ENCODE data around the gene FMNL2.

Gene FMNL2

DNA sequence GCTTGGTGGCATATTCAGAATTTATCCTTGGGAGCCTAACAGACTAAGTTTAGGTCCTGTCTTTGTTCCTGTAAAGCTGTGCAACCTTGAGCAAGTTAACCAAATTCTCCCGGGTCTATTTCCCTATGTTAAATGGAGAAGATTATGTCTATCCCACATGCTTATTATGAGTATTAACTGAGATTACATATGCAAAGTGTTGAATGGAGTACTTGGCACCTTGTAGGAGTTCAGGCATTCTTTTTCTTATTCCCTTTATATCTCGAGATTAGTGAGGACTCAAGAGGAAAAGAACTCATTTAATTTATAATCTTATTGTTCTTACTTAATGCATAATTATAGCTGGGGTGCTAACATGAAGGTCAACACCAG lies 184.6 kb downstream of the FMNL2 start:
- no peak for DNase-seq (ENCODE audit: low spot score)

DNA sequence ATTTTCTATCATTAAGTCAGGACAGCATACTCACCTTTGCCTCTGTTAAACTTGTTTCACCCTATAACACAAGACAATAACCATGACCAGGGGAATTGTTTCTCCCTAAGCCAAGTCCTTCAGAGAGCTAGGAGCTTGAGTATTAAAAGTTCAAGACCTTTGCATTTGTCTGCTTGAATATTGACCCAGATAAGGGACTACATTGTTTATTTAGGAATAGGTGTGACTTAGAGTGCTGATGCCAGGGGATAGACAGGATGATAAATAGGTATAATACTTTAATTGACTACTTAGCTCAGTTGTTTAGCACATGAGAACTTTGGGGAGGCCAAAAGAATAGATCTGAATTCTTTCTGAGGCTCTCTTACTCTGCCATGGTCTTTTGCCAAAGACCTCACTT lies 185.8 kb downstream of the FMNL2 start:
- no peak for DNase-seq (ENCODE audit: low spot score)

DNA sequence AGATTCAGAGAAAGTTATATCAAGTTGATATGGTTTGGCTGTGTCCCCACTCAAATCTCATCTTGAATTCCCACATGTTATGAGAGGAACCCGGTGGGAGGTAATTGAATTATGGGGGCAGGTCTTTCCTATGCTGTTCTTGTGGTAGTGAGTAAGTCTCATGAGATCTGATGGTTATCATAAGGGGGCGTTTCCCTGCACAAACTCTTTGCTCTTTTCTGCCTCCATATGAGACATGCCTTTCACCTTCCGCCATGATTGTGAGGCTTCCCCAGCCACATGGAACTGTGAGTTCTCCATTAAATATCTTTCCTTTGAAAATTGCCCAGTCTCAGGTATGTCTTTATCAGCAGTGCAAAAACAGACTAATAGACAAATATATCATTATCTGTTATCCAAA lies 187.5 kb downstream of the FMNL2 start:
- DNase-seq (ENCODE audit: low spot score): peak; percentile 16

DNA sequence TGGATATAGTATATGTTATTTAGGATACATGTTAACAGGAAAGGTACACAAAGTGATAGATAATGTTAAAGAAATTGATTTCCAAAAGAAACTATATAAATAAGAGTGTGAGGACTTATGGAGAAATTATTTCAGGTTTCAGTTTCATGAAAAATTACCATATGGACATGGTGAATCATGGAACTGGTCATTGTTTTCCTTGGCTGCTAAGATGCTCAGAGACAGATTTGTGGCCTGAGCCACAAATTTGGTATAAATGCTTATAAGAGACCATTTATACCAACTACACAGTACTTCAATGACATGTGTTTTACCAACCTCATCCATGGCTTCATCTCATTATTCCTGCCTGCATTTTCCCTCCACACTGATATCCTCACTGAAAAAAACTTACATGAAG lies 188.1 kb downstream of the FMNL2 start:
- DNase-seq (ENCODE audit: low spot score): no peak

DNA sequence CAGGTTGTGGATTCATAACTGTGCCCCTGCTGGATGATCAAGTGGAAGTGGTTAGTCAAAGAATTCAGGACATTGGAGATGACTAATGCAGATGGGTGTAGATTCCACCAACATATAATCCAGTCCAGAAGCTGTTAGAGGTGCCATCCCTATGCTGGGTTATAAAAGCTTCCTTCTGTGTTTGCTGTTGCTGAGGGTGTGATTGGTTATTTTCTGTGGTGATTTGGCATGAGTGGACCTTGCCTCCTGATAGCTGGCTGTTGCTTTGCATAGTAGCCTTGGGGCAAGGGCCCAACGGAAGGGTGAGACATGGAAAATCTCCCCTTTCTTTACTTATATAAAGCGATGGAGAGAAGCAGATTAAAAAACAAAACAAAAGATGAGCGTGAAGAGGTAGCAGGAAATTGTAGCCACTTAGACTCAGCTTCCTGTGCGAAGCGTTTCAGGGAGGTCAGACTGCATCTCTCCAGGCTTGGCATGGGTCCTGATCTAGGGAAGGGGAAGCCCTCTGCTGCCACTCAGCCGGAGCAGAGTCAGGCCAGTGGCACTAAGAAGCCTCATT lies 190.4 kb downstream of the FMNL2 start:
- DNase-seq (ENCODE audit: low spot score): no peak

DNA sequence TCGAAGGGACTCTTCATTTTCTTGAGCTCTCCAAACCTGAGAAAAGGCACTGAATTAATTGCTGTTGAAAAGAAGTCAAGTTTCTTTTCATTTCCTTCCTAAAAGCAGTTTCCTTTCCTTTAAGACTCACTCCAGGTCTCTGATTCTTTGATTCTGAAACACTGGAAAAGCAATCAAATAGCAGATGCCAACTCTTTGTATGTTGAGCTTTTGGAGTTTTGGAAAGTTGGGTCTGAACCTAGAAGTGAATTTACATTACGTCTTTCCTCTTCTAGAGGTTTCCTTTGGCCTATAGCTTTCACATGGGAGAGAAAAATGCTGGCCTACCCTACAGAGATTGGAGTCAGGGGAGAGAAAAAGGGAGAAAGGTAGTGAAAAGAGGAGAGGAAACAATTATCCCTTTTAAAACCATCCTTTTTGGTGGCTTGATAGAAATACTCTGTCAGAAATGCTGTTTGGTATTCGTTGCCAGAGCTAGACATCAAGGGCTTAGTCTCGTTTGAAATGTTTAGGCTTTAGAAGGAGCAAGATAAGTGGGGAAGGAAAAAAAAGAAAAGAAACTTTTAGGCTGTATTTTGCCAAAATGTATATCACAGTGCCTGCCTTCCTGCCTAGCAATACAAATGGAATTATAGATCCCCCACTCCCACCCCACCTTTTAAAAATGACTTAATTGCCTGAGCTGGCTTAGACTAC lies 194.6 kb downstream of the FMNL2 start:
- DNase-seq (ENCODE audit: low spot score): no peak

DNA sequence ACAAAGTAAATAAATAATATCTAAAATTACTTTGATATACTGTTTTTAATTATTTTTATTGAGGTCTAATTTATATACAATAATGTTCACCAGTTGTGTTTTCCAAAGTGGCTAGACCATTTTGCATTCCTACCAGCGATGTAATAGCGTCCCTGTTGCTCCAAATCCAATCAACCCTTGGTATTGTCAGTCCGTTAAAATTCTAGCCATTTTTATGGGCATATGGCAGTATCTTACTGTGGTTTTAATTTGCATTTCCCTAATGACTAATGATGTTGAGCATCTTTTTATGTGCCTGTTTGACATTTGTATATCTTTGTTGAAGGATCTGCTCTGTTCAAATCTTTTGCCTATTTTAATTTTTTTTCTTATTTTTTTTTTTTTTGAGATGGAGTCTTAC lies 197.3 kb downstream of the FMNL2 start:
- DNase-seq (ENCODE audit: low spot score): no peak

DNA sequence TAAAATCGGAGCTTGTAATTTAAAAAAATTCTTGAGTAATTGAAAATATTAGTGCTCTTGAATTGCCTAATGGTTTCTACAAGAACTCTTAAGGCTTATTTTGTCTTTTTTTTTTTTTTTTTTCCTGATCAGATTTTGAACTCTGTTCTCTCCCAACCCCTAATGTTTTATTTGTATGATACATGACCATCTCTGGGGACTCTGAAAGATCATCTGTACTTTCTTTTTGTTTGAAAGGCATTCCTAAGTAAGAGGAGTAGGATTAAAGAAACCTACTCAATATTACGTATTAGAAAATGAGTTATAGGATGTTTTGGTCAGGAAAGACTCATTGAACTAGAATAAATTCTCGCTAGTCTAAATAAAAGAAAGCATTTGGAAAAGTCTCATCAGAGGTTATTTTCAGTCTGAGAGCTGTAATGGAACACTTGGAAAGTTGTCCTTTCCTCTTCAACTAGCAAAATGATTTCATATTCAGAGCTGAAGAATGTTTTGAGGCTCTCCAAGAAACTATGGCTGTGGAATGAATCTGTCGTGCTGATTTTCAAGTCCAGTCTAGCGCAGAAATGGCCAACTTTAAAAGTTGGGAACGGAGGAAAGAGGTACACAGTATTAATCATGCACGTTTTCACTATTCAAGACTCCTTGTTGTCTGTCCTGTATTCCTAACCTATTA lies 199.6 kb downstream of the FMNL2 start:
- no peak for DNase-seq (ENCODE audit: low spot score)

DNA sequence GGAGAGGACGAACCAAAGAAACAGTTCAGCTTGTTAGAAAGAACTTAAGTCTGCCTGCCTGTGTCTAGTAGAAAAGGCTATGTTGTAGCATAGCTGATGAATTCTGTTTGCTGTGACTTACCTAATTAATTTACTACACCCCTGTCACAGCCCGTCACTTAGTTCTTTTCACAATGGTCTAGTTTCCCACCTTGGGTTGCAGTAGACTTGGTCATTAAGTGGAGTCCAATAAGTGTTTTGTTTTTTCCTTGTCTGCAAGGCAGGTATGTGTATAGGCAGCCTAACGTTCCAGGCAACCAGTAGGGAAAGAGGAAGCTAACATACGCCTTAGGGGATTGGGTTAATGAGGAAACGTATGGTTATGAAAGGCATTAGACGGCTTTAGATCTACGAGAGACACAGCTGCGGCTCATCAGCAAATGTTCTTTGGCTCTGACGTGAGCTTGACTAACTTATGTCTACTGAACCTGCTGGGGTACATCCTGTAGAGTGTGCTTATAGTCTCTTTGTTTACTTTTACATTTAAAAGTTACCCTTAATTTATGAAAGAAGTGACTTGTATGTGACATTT lies 202.2 kb downstream of the FMNL2 start:
- DNase-seq (ENCODE audit: low spot score): no peak

DNA sequence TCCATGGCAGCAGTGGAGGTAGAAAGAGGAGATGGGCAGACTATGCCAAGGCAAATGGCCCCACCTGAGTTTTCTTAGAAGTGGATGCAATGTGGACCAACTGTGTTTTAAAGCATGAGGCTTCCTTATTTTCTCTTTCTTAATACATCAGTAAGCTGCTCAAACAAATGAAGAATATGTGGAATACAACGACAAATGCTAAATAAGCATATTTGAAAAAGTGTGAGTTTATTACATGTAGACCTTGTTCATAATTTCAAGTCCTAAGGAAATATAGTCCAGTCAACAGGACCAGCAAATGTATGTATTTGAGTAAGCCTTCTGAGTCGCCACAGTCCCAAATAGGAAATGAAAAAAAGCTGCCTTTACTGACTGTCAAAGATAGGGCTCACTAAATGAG lies 204.4 kb downstream of the FMNL2 start:
- no peak for DNase-seq (ENCODE audit: low spot score)

DNA sequence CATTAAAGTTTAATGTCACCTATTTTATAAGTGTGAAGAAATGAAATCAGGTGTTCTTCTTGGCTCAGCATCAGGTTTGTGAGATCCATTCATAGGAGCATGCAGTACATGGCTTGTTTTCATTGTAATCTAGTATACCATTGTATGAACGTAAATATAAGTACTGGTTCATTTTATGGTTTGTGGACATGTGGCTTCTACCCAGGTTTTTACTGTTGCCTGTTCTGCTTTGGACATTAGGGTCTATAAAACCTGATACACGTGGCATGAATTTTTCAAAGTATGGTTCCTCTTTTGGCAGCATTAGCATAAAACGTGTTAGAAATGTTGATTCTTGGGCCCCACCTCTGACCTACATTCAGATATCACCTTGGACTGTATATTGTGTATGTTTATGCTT lies 206.7 kb downstream of the FMNL2 start:
- DNase-seq (ENCODE audit: low spot score): no peak

DNA sequence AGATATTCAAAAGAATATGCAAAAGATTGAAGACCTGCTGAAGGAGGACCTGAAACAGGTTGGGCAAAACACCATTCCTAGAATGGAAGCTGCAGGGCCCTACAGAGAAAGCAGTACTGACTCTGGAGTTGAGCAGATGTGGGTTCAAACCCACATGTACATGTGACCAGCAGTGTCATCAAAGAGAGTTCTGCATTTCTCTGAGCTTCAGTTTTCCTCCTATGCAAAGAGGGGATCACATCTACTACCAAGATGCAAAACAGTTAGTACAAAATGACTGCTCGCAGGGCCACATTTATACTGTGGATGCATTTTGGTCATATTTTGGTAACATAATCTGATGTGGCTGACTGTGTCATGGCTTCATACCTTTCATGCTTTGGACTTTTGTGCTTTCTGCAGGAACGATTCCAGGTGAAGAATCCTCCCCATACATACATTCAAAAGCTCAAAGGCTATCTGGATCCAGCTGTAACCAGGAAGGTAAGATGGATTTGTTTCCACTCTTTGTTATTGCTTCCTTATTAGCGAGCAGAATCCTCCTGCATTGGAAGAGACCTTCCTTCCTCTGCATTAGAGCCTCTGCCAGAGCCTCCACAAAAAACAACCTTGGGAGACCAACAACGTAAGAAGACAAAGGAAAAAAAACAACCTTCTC lies 207.5 kb downstream of the FMNL2 start:
- DNase-seq (ENCODE audit: low spot score): no peak

DNA sequence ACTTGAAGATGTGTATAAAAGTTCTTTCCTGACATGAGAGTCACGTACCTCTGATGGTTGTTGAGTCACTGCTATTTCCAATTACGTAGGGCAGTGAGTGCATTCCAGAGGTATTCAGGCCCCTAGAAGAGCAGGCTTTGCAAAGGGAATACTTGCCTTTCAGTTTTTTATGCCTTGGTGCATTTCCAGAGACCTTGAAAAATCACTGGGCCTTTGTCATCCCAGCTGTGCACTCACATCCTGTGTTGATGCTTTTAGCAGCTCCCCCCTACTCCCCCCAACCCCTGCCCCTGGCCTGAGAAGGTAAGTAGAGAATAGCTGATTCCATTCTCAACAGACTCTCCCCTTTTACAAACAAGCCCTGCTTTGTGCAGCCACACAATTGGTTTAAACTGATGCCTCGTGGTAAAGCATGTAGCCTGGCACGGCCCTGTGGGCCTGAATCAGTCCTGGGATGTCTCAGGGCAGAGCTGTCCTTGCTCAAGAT lies 208.1 kb downstream of the FMNL2 start:
- DNase-seq (ENCODE audit: low spot score): no peak

DNA sequence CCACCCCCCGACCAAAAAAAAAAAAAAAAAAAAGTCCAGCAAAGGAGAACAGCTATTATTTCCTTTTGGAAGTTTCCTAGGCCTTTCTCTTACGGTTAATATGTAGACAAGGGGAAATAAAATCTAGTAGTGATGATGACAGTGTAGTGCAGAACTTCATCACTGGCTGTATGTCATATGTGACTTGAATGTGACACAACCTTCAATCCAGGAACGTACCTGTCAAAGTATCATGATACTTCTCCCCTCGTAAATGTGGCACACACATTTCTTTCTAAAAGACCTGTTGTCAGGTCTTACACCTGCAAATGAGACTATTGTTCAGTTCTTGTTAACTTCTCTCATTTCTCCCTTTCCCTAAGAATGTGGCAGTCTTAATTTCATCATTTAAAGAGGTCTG lies 208.7 kb downstream of the FMNL2 start:
- no peak for DNase-seq (ENCODE audit: low spot score)

DNA sequence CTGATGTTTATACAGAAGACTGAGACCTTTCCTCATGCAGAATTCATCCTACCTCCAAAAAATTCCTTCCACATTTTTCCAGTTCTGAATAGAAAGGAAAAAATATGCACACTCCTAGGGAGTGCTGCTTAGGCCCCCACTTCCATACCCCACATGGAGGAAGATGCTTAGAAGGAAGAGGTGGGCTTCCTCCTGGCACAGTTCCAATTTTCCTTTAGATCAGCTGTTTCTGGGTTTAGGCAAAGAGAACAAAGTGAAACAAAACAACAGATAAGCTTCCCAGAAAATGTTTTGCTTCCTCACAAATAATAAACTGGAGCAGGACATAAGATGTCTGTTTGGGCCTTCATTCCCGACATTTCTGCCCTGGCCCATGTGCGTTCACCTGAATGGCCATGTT lies 209.7 kb downstream of the FMNL2 start:
- DNase-seq (ENCODE audit: low spot score): no peak

DNA sequence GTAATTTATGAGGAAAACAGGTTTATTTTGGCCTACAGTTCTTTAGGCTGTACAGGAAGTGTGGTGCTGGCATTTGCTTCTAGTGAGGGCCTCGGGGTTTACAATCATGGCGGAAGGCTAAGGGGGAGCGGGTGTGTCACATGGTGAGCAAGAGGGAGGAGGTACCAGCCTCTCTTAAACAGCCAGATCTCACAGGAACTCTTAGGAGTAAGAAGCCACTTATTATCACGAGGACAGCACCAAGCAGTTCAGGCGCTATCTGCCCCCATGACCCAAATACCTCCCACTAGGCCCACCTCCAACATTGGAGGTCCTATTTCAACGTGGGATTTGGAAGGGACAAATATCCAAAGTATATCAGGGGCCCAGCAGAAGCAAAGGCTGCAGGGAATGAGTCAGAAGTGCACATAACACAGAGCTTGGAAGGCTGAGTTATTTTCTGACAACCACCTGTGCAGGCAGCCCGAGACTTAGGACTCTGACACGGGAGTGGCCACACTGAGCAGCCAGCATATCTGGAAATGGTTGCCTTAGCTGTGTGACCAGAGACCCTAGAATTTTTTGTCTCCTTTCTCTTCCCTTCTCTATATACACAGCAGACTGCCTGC lies 211.4 kb downstream of the FMNL2 start:
- DNase-seq (ENCODE audit: low spot score): no peak

DNA sequence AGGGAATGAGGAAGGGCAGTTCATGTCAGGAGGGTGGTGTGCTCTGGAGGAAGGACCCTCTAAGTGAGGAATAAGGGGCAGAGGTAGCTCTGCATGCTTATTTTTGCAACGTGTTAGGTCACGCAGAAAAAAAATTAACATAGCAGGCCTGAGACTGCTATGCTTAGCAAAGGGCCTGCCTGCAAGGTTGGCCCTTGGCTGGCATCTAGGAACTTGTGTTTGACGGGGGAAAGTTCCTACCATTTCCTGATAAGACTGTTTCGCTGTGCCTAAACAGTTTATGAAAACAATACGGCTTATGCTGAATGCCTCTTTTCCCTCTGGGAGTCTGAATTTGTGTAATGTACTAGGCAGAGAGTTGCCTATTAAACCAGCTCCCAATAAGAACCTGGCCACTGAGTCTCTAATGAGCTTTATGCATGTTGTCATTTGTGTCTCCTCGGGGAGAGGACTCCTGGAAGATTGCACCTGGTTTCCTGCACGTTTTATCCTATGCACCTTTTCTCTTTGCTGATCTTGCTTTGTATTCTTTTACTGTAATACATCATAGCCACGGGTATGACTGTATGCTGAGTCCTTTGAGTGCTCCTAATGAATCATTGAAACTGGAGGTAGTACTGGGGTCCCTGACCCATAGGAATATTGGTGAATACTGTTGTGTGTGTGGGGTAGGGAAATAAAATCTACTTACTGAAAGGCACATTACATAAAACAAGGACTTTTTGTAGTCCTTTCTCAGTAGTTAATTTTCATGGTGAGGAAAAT lies 213.3 kb downstream of the FMNL2 start:
- DNase-seq (ENCODE audit: low spot score): no peak

DNA sequence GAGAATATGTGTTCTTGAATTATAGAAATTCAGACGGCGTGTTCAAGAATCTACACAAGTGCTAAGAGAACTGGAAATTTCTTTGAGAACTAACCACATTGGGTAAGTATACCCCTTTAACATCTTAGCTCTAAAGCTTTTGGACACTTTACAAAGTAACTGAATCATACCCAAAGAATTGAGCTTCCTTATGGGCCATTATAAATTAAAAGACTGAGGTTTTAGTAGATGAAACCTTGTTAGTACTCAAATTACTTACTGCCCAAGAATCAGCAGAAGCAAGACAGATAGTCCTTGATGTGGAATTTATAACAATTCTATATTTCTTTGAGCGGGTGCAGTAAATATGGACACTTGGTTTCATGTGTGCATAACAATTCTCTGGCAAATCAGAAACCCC lies 214.0 kb downstream of the FMNL2 start:
- no peak for DNase-seq (ENCODE audit: low spot score)

DNA sequence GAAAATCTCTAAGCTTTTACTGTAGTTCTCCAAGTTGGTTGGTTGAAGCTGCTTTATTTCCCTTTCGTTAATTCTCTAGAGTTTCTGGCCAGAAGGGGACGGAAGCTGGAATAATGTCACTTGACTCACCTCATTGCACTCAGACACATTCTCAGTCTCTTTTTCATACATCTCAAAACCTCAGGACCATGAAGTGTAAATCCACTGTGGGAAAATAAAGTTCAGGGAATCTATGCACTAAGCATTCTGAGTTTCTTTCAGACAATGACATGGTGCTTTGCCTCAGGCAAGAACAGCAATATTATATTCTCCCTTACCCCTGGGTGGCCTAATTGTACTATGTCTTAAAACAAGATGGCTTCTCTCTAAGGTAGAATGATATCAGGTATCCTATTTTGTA lies 214.4 kb downstream of the FMNL2 start:
- DNase-seq (ENCODE audit: low spot score): no peak

DNA sequence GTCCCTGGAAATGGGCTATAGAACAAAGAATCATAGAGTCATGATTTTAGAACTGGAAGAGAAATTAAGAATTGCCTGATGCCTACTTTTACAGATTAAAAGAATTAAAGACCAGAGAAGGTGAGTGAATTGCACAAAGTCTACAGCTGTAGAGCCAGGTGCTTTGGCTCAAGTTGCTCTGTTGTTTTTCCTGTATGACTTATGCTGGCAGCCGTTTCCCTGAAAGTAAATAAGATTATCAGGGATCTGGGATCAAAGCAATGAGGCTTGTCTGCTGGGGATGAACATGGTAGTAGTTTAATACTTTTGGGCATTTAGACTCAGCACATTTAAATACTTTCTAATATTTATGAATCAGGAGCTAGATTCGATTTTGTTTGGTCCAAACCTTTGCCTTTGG lies 215.4 kb downstream of the FMNL2 start:
- no peak for DNase-seq (ENCODE audit: low spot score)

DNA sequence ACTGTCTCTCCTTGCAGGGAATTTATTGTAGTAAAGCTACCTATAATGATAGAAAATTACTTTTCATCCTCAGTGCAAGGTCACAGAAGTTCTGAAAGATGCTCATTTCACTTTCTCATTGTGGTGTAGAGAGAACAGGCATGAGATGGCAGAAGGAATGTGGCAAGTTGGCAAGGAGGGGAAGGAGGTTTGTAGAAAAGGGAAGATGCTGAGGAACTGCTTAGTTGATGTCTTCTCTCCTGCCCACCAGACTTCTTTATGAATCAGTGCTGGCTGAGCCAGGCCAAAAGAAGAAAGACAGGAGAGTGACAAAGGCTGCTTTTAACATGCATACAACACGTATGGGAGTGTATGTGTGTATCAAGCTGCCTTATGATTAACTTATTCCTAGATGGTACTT lies 217.9 kb downstream of the FMNL2 start:
- no peak for DNase-seq (ENCODE audit: low spot score)

All from SK-N-DZ (cell line).